GM12878 (cell line): ENCODE measurements around the gene SLC44A3. TPM values are rescaled to one million over a fixed set of nuclear protein-coding genes. Genes with fewer than 3 reads are reported as not detected.

Experiments used
- ATAC-seq: fragments of 200-7000 bp; cut with Tn5 transposase; 3 replicates; pipeline ENCODE4 v1.9.1; 2020; ENCODE audit warnings: mild to moderate bottlenecking, moderate library complexity
- BruUV-seq: library from RNA; stranded (reverse); fragments of 400-500 nt; replicated peaks from 2 replicates; lab custom pipeline; 2021; lab: Mats Ljungman, UMichigan
- CTCF ChIA-PET: fragments of 300-600 bp; sonication (Branson Sonifier 250); formaldehyde crosslinking; extraction: SDS; loops from one replicate; lab custom pipeline; 2021; ENCODE audit warnings: inconsistent platforms; lab: Yijun Ruan, JAX
- POLR2A ChIA-PET: fragments of 350-600 bp; formaldehyde crosslinking; extraction: SDS; loops from one replicate; lab custom pipeline; 2021; ENCODE audit warnings: inconsistent platforms; lab: Charles Lee
- RAD21 ChIA-PET: fragments of 300-600 bp; sonication (Branson Sonifier 250); formaldehyde crosslinking; loops from one replicate; lab custom pipeline; 2023; ENCODE audit warnings: antibody characterized with exemption; ENCODE audit not compliant: unreplicated experiment; lab: Charles Lee
- SMC1A ChIA-PET: fragments of 300-600 bp; sonication (Branson Sonifier 250); formaldehyde crosslinking; loops from one replicate; lab custom pipeline; 2023; ENCODE audit not compliant: unreplicated experiment, uncharacterized antibody; lab: Charles Lee
- DNase-seq: peaks from one replicate; pipeline ENCODE4 v3.0.0-alpha.2; 2011; ENCODE audit warnings: low read depth, low spot score
- FAIRE-seq: peaks from 3 replicates; lab custom pipeline; 2011; peaks lifted over from hg19 to GRCh38; lab: Jason Lieb, UNC
- H2AFZ ChIP-seq: 2 replicates; pipeline ENCODE4 v1.6.0; 2011; ENCODE audit warnings: low read depth, low read length, control low read depth; ENCODE audit not compliant: control insufficient read depth
- H3K27ac ChIP-seq: 2 replicates; pipeline ENCODE4 v1.5.1; 2011; ENCODE audit warnings: control low read depth; ENCODE audit not compliant: control insufficient read depth, insufficient read depth
- H3K27me3 ChIP-seq, 2 experiments: replicated peaks in 1 of 2; 2 replicates each; pipeline versions ENCODE4 v1.6.0 to v1.6.1; 2011; ENCODE audit warnings: low read length in 1 of 2; ENCODE audit not compliant: control insufficient read depth in 2 of 2, insufficient read depth in 2 of 2
- H3K36me3 ChIP-seq, 2 experiments: 2 replicates each; pipeline ENCODE4 v1.5.1; 2011; ENCODE audit warnings: low read length in 1 of 2; ENCODE audit not compliant: control insufficient read depth in 2 of 2, insufficient read depth in 2 of 2
- H3K4me1 ChIP-seq: 2 replicates; pipeline ENCODE4 v1.6.1; 2011; ENCODE audit warnings: mild to moderate bottlenecking, low read length, moderate library complexity, mixed read lengths; ENCODE audit not compliant: control insufficient read depth, insufficient read depth
- H3K4me2 ChIP-seq: 2 replicates; pipeline ENCODE4 v1.6.0; 2011; ENCODE audit warnings: control low read depth; ENCODE audit not compliant: control insufficient read depth, insufficient read depth
- H3K4me3 ChIP-seq: fragments of 200-600 bp; sonication (generic); 2 replicates; pipeline ENCODE4 v1.5.1; 2016
- H3K79me2 ChIP-seq: 2 replicates; pipeline ENCODE4 v1.6.0; 2011; ENCODE audit warnings: low read length; ENCODE audit not compliant: control insufficient read depth, insufficient read depth
- H3K9ac ChIP-seq: 2 replicates; pipeline ENCODE4 v1.8.0; 2011; ENCODE audit warnings: low read length, control low read depth, mixed read lengths; ENCODE audit not compliant: control insufficient read depth, insufficient read depth
- H3K9me3 ChIP-seq: replicated peaks from 3 replicates; pipeline ENCODE4 v1.5.1; 2011; ENCODE audit warnings: mild to moderate bottlenecking, low read length; ENCODE audit not compliant: control insufficient read depth, insufficient read depth
- H4K20me1 ChIP-seq: 2 replicates; pipeline ENCODE4 v1.6.0; 2011; ENCODE audit not compliant: control insufficient read depth, insufficient read depth
- BCLAF1 ChIP-seq: fragments of 450-650 bp; IDR thresholded peaks from 2 replicates; pipeline ENCODE4 v1.6.1; 2017; ENCODE audit warnings: antibody characterized with exemption, mild to moderate bottlenecking, moderate library complexity
- BHLHE40 ChIP-seq, 2 experiments: fragments of 450-650 bp in 1 of 2; IDR thresholded peaks; 2 replicates each; pipeline ENCODE4 v1.6.1; 2011 to 2017; ENCODE audit warnings: low read depth in 2 of 2, borderline replicate concordance in 1 of 2, improper control_type of control experiment in 1 of 2, low read length in 1 of 2, mild to moderate bottlenecking in 1 of 2
- FOXK2 ChIP-seq: fragments of 450-650 bp; IDR thresholded peaks from 2 replicates; pipeline ENCODE4 v1.6.1; 2017; ENCODE audit warnings: mild to moderate bottlenecking, moderate library complexity
- NR2C2 ChIP-seq: IDR thresholded peaks from 2 replicates; pipeline ENCODE4 v1.6.1; 2011; ENCODE audit warnings: borderline replicate concordance, low read depth; ENCODE audit not compliant: control insufficient read depth, insufficient read length
- PML ChIP-seq: IDR thresholded peaks from 2 replicates; pipeline ENCODE4 v1.6.1; 2012; ENCODE audit warnings: low read length, inconsistent platforms
- ZNF622 ChIP-seq: fragments of 450-650 bp; IDR thresholded peaks from 2 replicates; pipeline ENCODE4 v1.6.1; 2017; ENCODE audit warnings: mild to moderate bottlenecking, inconsistent platforms
- WGBS: methylation state at CpG from one replicate; pipeline ENCODE4 v1.1.6; 2016; ENCODE audit warnings: low lambda C conversion rate; ENCODE audit not compliant: insufficient replicate concordance, insufficient coverage; ENCODE audit errors: missing lambda C conversion rate; 5-methylcytosine and 5-hydroxymethylcytosine counted together
- in situ Hi-C: fragments of 300-500 bp; cut with MboI; formaldehyde crosslinking; loops from 9 replicates; pipeline ENCODE4 v1.14.3; 2018; ENCODE audit warnings: mixed read lengths
- intact Hi-C: fragments of 100-400 bp; cut with micrococcal nuclease; formaldehyde crosslinking; loops from one replicate; pipeline ENCODE4 v1.14.2; 2022; ENCODE audit not compliant: unreplicated experiment
- polyA plus RNA-seq, 11 experiments: library from polyadenylated mRNA; depleted of rRNA in 4 of 11; unstranded in 6 of 11; stranded (reverse) in 5 of 11; fragments of >200 nt; fragmentation: Nextera tagmentation in 4 of 11; fragmentation: Illumina TruSeq in 1 of 11; extraction: Ambion mirVana in 4 of 11; extraction: Trizol in 1 of 11; gene quantifications; 1 replicate in 1 of 11; 2 replicates in 10 of 11; pipeline versions ENCODE4 v1.2.1 to v1.2.3, GENCODE V29; 2011 to 2016; ENCODE audit warnings: inconsistent platforms in 2 of 11, missing spikeins in 2 of 11, low read depth in 1 of 11
- total RNA-seq, 4 experiments: library from RNA; depleted of rRNA in 3 of 4; stranded (reverse); fragments of >200 nt in 3 of 4; fragmentation: Illumina TruSeq in 1 of 4; extraction: Trizol in 1 of 4; gene quantifications; 2 replicates each; pipeline versions ENCODE4 v1.2.1 to v1.2.3, GENCODE V29; 2013 to 2021

Gene SLC44A3
- total and polyA plus RNA-seq, 10 of the 15 experiments (the other 5 are each of a cell fraction or from before 2014, with no cell fraction given) = not detected

- CTCF ChIA-PET = interaction anchor here (0.5 to 1.0 kb wide), 2 partner anchors 65 to 124 kb away, joined by 4 read pairs; no protein-coding TSS in a partner anchor
- Histone ChIP-seq H3K9me3 (no peaks in the 10 kb centered on the region), H2AFZ (no peak overlapping the region), H3K4me3 (no peak overlapping the region), H4K20me1 (no peaks in the 10 kb centered on the region), H3K36me3 (no peaks in the 10 kb centered on the region), H3K79me2 (peaks cover 2% of the 10 kb centered on the region; the same call in 1 of the 2 replicates), H3K27ac (no peak overlapping the region), H3K4me2 (no peak overlapping the region), H3K4me1 (no peaks in the 10 kb centered on the region), H3K9ac (no peak overlapping the region), H3K27me3 (peaks cover 0 to 2% of the 10 kb centered on the region in 2 experiments; a peak in 2 of 4 replicates)
- SMC1A ChIA-PET = no interaction called here
- ATAC-seq = no peak
- no peak for DNase-seq
- RAD21 ChIA-PET = no interaction called here
- WGBS = 69% methylated on average over 4 of the region's 4 CpGs
- no peak for FAIRE-seq
- intact Hi-C loops (no loop called here), in situ Hi-C loops (no loop called here)
- TF ChIP-seq PML = no peak
- TF ChIP-seq ZNF622 = no peak
- no peak for TF ChIP-seq BHLHE40 (IDR thresholded peaks at IDR 0.05; ENCODE audit: borderline replicate concordance in 1 of 2, low read depth in 2 of 2, low read length in 1 of 2)
- no peak for TF ChIP-seq FOXK2
- TF ChIP-seq BCLAF1 = no peak
- no peak for TF ChIP-seq NR2C2
- BruUV-seq = no TSS peak
- POLR2A ChIA-PET = no interaction called here
Observed at GRCh38 chr1:94919241-94920030, 99.3 kb downstream of the SLC44A3 start.
